Peyer's patch (tissue), 4 donors: ENCODE data around the gene MTMR3. TPM values are rescaled to one million over a fixed set of nuclear protein-coding genes. Genes with fewer than 3 reads are reported as not detected.

Experiments used
- DNase-seq, 3 donors: peaks; one replicate each; pipeline ENCODE4 v3.0.0-alpha.2; 2017 to 2019
- H3K27ac ChIP-seq, 4 donors: fragments of 200-600 bp; sonication (generic); one replicate each; pipeline ENCODE4 v1.5.1; 2016 to 2019
- H3K27me3 ChIP-seq, 2 donors: fragments of 200-600 bp; sonication (generic); one replicate each; pipeline ENCODE4 v1.5.1; 2019
- H3K36me3 ChIP-seq, 3 donors: fragments of 200-600 bp; sonication (generic); one replicate each; pipeline ENCODE4 v1.5.1; 2016 to 2019
- H3K4me1 ChIP-seq, 4 donors: fragments of 200-600 bp; sonication (generic); one replicate each; pipeline ENCODE4 v1.5.1; 2016 to 2019
- H3K4me3 ChIP-seq, 4 donors: fragments of 200-600 bp; sonication (generic); 1 replicate in 3 of 4; 2 replicates in 1 of 4; pipeline ENCODE4 v1.5.1; 2016 to 2019; ENCODE audit warnings: mild to moderate bottlenecking in 1 of 4
- H3K9me3 ChIP-seq, 4 donors: fragments of 200-600 bp; sonication (generic); one replicate each; pipeline ENCODE4 v1.5.1; 2016 to 2019; ENCODE audit warnings: mild to moderate bottlenecking in 1 of 4
- POLR2A ChIP-seq, 2 donors: fragments of 450-650 bp; IDR thresholded peaks; one replicate each; pipeline ENCODE4 v1.5.1; 2017; ENCODE audit warnings: antibody characterized with exemption in 2 of 2, mild to moderate bottlenecking in 2 of 2, moderate library complexity in 2 of 2
- total RNA-seq, 4 donors: library from RNA; depleted of rRNA; stranded (reverse); fragments of >200 nt; gene quantifications; one replicate each; pipeline ENCODE4 v1.1.0, GENCODE V29; 2016
- TF ChIP-seq, protein P1 (sequence below), 6 experiments: fragments of 450-650 bp in 4 of 6; fragments of 200-600 bp in 2 of 6; sonication (generic) in 1 of 6; IDR thresholded peaks; one replicate each; pipeline ENCODE4 v1.5.1; 2017 to 2019; ENCODE audit warnings: antibody characterized with exemption in 6 of 6, mild to moderate bottlenecking in 3 of 6, moderate library complexity in 1 of 6

MTMR3 gene
- total RNA-seq, 4 donors from 2014 or later = 49.4 to 97.8 (median 84.0) TPM

DNA sequence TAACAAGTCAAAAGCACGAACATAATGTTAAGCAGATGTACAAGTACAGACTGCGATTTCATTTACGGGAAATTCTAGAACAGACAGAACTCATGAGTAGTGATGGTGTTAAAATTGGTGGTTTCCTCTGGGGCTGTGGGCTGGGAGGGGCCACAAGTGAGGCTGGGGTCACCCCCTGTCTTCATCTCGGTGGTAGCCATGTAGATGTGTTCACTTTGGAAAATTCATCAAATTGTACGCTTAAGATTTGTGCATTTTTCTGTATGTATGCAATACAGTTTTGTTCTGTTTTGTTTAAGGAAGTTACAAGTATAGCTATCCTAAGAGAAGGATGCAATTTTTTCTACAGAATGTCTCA lies 44.4 kb upstream of the MTMR3 start:
- peak overlapping the region; percentile 84 to 97 (median 95) for H3K4me3 ChIP-seq
- H3K27me3 ChIP-seq = no peaks in the 10 kb centered on the region
- peaks cover 0 to 15% (median 7%) of the 10 kb centered on the region in 4 donors for H3K4me1 ChIP-seq
- H3K27ac ChIP-seq = peak overlapping the region; percentile 79 to 83 (median 82)
- TF ChIP-seq, protein P1, sequence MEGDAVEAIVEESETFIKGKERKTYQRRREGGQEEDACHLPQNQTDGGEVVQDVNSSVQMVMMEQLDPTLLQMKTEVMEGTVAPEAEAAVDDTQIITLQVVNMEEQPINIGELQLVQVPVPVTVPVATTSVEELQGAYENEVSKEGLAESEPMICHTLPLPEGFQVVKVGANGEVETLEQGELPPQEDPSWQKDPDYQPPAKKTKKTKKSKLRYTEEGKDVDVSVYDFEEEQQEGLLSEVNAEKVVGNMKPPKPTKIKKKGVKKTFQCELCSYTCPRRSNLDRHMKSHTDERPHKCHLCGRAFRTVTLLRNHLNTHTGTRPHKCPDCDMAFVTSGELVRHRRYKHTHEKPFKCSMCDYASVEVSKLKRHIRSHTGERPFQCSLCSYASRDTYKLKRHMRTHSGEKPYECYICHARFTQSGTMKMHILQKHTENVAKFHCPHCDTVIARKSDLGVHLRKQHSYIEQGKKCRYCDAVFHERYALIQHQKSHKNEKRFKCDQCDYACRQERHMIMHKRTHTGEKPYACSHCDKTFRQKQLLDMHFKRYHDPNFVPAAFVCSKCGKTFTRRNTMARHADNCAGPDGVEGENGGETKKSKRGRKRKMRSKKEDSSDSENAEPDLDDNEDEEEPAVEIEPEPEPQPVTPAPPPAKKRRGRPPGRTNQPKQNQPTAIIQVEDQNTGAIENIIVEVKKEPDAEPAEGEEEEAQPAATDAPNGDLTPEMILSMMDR (IDR thresholded peaks at IDR 0.05) = no peak
- no peak for TF ChIP-seq POLR2A (IDR thresholded peaks at IDR 0.05)
- H3K36me3 ChIP-seq = peaks cover 0 to 7% (median 0%) of the 10 kb centered on the region in 3 donors
- no peaks in the 10 kb centered on the region for H3K9me3 ChIP-seq
- DNase-seq = no peak

- H3K4me1 ChIP-seq = peaks cover 0 to 15% (median 7%) of the 10 kb centered on the region in 4 donors
- H3K27ac ChIP-seq = peak overlapping the region in 1 of 4 donors; percentile 83
- TF ChIP-seq, protein P1 (IDR thresholded peaks at IDR 0.05) = no peak
- TF ChIP-seq POLR2A (IDR thresholded peaks at IDR 0.05) = no peak
- peaks cover 0 to 3% (median 0%) of the 10 kb centered on the region in 3 donors for H3K36me3 ChIP-seq
- no peak overlapping the region for H3K4me3 ChIP-seq
- DNase-seq = no peak
- H3K27me3 ChIP-seq = no peaks in the 10 kb centered on the region
- no peaks in the 10 kb centered on the region for H3K9me3 ChIP-seq
These were observed 43.9 kb upstream of the MTMR3 start for GRCh38 chr22:29839039-29839438.

- H3K36me3 ChIP-seq = no peaks in the 10 kb centered on the region
- TF ChIP-seq POLR2A (IDR thresholded peaks at IDR 0.05) = no peak
- TF ChIP-seq, protein P1 (IDR thresholded peaks at IDR 0.05) = no peak
- H3K4me3 ChIP-seq = no peak overlapping the region
- H3K27ac ChIP-seq = no peak overlapping the region
- no peak for DNase-seq
- peaks cover 0 to 15% (median 7%) of the 10 kb centered on the region in 4 donors for H3K4me1 ChIP-seq
- no peaks in the 10 kb centered on the region for H3K9me3 ChIP-seq
- no peaks in the 10 kb centered on the region for H3K27me3 ChIP-seq
These were observed 42.5 kb upstream of the MTMR3 start for GRCh38 chr22:29840498-29840897.

DNA sequence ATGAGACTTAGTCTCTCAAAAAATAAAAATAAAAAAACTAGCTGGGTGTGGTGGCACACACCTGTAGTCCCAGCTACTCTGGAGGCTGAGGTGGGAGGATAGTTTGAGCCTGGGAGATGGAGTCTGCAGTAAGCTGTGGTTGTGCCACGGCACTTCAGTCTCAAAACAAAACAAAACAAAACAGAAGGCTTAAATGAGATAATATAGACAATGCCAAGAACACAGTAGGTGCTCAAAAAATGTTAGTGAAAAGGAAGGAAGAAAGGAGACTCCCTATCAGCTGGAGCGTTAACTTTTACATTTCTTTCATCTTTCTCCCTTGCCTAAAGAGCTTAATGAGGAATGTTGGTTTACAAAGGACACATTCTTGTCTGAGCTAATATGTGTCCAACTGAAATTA lies 40.8 kb upstream of the MTMR3 start:
- H3K27ac ChIP-seq = no peak overlapping the region
- no peaks in the 10 kb centered on the region for H3K36me3 ChIP-seq
- H3K27me3 ChIP-seq = no peaks in the 10 kb centered on the region
- H3K4me3 ChIP-seq = no peak overlapping the region
- no peak for TF ChIP-seq POLR2A (IDR thresholded peaks at IDR 0.05)
- no peaks in the 10 kb centered on the region for H3K9me3 ChIP-seq
- H3K4me1 ChIP-seq = peaks cover 0 to 6% (median 4%) of the 10 kb centered on the region in 4 donors
- DNase-seq = no peak

- DNase-seq = no peak
- no peaks in the 10 kb centered on the region for H3K36me3 ChIP-seq
- H3K4me3 ChIP-seq = no peak overlapping the region
- TF ChIP-seq, protein P1 (IDR thresholded peaks at IDR 0.05) = no peak
- TF ChIP-seq POLR2A (IDR thresholded peaks at IDR 0.05) = no peak
- no peaks in the 10 kb centered on the region for H3K9me3 ChIP-seq
- H3K4me1 ChIP-seq = peaks cover 0 to under 1% (median 0%) of the 10 kb centered on the region in 4 donors
- H3K27ac ChIP-seq = peak overlapping the region in 2 of 4 donors; percentile 28 to 40
- H3K27me3 ChIP-seq = no peaks in the 10 kb centered on the region
These were observed 40.2 kb upstream of the MTMR3 start for GRCh38 chr22:29842740-29843139.

DNA sequence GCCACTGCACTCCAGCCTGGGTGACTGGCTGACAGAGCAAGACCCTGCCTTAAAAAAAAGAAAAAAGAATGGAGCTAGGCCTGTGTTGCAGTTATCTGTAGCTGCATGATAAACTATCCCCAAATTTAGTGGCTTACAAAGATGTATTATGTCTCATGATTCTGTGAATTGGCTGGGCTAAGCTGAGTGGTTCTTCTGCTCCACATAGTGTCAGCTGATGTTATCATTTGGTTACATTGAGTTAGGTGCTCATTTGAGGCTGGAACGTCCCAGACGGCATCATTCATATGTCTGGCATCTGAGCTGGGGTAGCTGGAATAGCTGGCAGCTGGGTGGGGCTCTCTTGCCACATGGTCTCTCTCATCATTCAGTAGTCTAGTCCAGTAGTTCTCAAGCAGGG lies 36.7 kb upstream of the MTMR3 start:
- Histone ChIP-seq H3K36me3 (no peaks in the 10 kb centered on the region), H3K27me3 (no peaks in the 10 kb centered on the region), H3K27ac (no peak overlapping the region), H3K4me3 (no peak overlapping the region), H3K4me1 (no peaks in the 10 kb centered on the region), H3K9me3 (no peaks in the 10 kb centered on the region)
- TF ChIP-seq POLR2A (IDR thresholded peaks at IDR 0.05) = no peak
- TF ChIP-seq, protein P1 (IDR thresholded peaks at IDR 0.05) = no peak
- DNase-seq = no peak
